ENCODE data around the gene CIRBP.

GRCh38 chr19:1237754-1238368 is 31.3 kb upstream of the CIRBP start, which contains the start of gene CBARP:
- TF ChIP-seq EZH2 (IDR thresholded peaks at IDR 0.05; ENCODE audit: borderline replicate concordance) (no peak), EZH2phosphoT487 (IDR thresholded peaks at IDR 0.05; ENCODE audit: low read depth, severe bottlenecking, unreplicated experiment) (no peak)
